GM12892 (cell line): ENCODE measurements around the gene OSBPL10.

ENCODE experiments used
- POLR2A ChIP-seq: IDR thresholded peaks from 2 replicates; pipeline ENCODE4 v1.6.1; 2011; ENCODE audit warnings: low read depth, low read length, control low read depth
- TAF1 ChIP-seq: IDR thresholded peaks from 2 replicates; pipeline ENCODE4 v1.6.1; 2011; ENCODE audit warnings: low read depth, mild to moderate bottlenecking, control low read depth, low read length, borderline replicate concordance

DNA sequence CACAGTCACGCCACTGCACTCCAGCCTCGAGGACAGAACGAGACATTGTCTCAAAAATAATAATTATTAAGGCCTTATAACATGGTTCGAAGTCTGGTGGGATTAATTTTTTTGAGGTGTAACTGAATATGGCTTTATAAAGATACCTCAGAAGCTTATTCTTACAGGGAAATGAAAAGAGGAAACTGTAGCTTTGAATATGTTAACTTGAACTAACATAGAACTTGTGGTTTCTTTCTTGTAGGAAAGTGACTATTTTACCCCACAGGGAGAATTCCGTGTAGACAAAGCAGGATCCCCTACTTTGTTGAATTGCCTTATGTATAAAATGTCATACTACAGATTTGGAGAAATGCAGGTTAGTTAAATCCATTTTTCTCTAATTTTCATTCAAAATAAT, 352.0 kb downstream of the OSBPL10 start:
- TF ChIP-seq POLR2A (no peak), TAF1 (no peak)
